HepG2 (cell line): ENCODE data around the gene TBL3. TPM values are rescaled to one million over a fixed set of nuclear protein-coding genes. Genes with fewer than 3 reads are reported as not detected.

Experiments used
- E2F1 ChIP-seq: sonication (generic); formaldehyde crosslinking; IDR thresholded peaks from 2 replicates; pipeline ENCODE4 v1.5.0; 2020; ENCODE audit warnings: missing genetic modification reagents
- FOSL2 ChIP-seq: sonication (generic); formaldehyde crosslinking; IDR thresholded peaks from 2 replicates; pipeline ENCODE4 v1.4.0; 2020; ENCODE audit warnings: missing genetic modification reagents
- GTF2F1 ChIP-seq: fragments of 150-350 bp; IDR thresholded peaks from 2 replicates; pipeline ENCODE4 v1.6.1; 2014; ENCODE audit warnings: low read length
- HDAC1 ChIP-seq: sonication (generic); formaldehyde crosslinking; IDR thresholded peaks from 2 replicates; pipeline ENCODE4 v1.5.1; 2020; ENCODE audit warnings: mild to moderate bottlenecking, missing genetic modification reagents
- HES4 ChIP-seq: sonication (generic); formaldehyde crosslinking; IDR thresholded peaks from 2 replicates; pipeline ENCODE4 v1.9.0; 2021; ENCODE audit warnings: mild to moderate bottlenecking, missing genetic modification reagents, borderline replicate concordance
- MEIS2 ChIP-seq: sonication (generic); formaldehyde crosslinking; IDR thresholded peaks from 2 replicates; pipeline ENCODE4 v1.9.0; 2021; ENCODE audit warnings: mild to moderate bottlenecking, missing genetic modification reagents
- RFX5 ChIP-seq: IDR thresholded peaks from 2 replicates; pipeline ENCODE4 v1.6.1; 2011; ENCODE audit warnings: low read depth, low read length, improper control_type of control experiment
- SATB2 ChIP-seq: sonication (generic); formaldehyde crosslinking; IDR thresholded peaks from 2 replicates; pipeline ENCODE4 v1.5.0; 2020; ENCODE audit warnings: missing genetic modification reagents
- SETDB1 ChIP-seq: sonication (generic); formaldehyde crosslinking; IDR thresholded peaks from 2 replicates; pipeline ENCODE4 v1.5.1; 2020; ENCODE audit warnings: missing genetic modification reagents, mild to moderate bottlenecking, borderline replicate concordance
- TEAD2 ChIP-seq: sonication (generic); formaldehyde crosslinking; IDR thresholded peaks from 2 replicates; pipeline ENCODE4 v1.9.0; 2021; ENCODE audit warnings: missing genetic modification reagents
- TFE3 ChIP-seq: IDR thresholded peaks from 2 replicates; pipeline ENCODE4 v1.6.1; 2016
- ZNF317 ChIP-seq: sonication (generic); formaldehyde crosslinking; IDR thresholded peaks from 2 replicates; pipeline ENCODE4 v1.5.0; 2020; ENCODE audit warnings: mild to moderate bottlenecking, missing genetic modification reagents
- ZNF331 ChIP-seq: sonication (generic); formaldehyde crosslinking; IDR thresholded peaks from 2 replicates; pipeline ENCODE4 v1.4.0; 2020; ENCODE audit warnings: missing genetic modification reagents
- ZNF563 ChIP-seq: sonication (generic); formaldehyde crosslinking; IDR thresholded peaks from 2 replicates; pipeline ENCODE4 v1.8.0; 2022; ENCODE audit warnings: mild to moderate bottlenecking, moderate library complexity, missing genetic modification reagents
- ZNF564 ChIP-seq: sonication (generic); formaldehyde crosslinking; IDR thresholded peaks from 2 replicates; pipeline ENCODE4 v1.8.1; 2023; ENCODE audit warnings: mild to moderate bottlenecking, missing genetic modification reagents
- ZNF710 ChIP-seq: sonication (generic); formaldehyde crosslinking; IDR thresholded peaks from 2 replicates; pipeline ENCODE4 v1.5.0; 2020; ENCODE audit warnings: mild to moderate bottlenecking, missing genetic modification reagents, borderline replicate concordance
- ZNF766 ChIP-seq: sonication (generic); formaldehyde crosslinking; IDR thresholded peaks from 2 replicates; pipeline ENCODE4 v1.5.0; 2020; ENCODE audit warnings: missing genetic modification reagents, borderline replicate concordance
- ZNF816 ChIP-seq: sonication (generic); formaldehyde crosslinking; IDR thresholded peaks from 2 replicates; pipeline ENCODE4 v1.8.0; 2022; ENCODE audit warnings: missing genetic modification reagents, mild to moderate bottlenecking, borderline replicate concordance
- polyA plus RNA-seq, 8 experiments: library from polyadenylated mRNA; depleted of rRNA in 3 of 8; stranded (reverse) in 7 of 8; unstranded in 1 of 8; fragments of >200 nt; fragmentation: Illumina TruSeq in 4 of 8; extraction: Trizol in 4 of 8; gene quantifications; 2 replicates each; pipeline versions ENCODE4 v1.2.1 to v1.2.3, GENCODE V29; 2011 to 2016; ENCODE audit warnings: low read depth in 4 of 8, missing spikeins in 1 of 8, mixed read lengths in 1 of 8; ENCODE audit not compliant: insufficient read depth in 1 of 8
- total RNA-seq, 5 experiments: library from RNA; depleted of rRNA; stranded (reverse); fragments of >200 nt; fragmentation: Illumina TruSeq; extraction: Trizol; gene quantifications; 2 replicates each; pipeline ENCODE4 v1.2.3, GENCODE V29; 2016; ENCODE audit warnings: low read depth in 1 of 5
- TF ChIP-seq, protein P1 (sequence below): sonication (generic); formaldehyde crosslinking; IDR thresholded peaks from 2 replicates; pipeline ENCODE4 v1.4.0; 2020; ENCODE audit warnings: missing genetic modification reagents, mild to moderate bottlenecking, borderline replicate concordance
- TF ChIP-seq, protein P2 (sequence below): sonication (generic); formaldehyde crosslinking; IDR thresholded peaks from 2 replicates; pipeline ENCODE4 v1.8.1; 2023; ENCODE audit warnings: mild to moderate bottlenecking, inconsistent platforms, moderate library complexity, missing genetic modification reagents, borderline replicate concordance

The TBL3 gene
- total and polyA plus RNA-seq, 2 of the 13 experiments (the other 11 are each of a cell fraction or from before 2014, with no cell fraction given), result 16.8 to 38.0 TPM

DNA sequence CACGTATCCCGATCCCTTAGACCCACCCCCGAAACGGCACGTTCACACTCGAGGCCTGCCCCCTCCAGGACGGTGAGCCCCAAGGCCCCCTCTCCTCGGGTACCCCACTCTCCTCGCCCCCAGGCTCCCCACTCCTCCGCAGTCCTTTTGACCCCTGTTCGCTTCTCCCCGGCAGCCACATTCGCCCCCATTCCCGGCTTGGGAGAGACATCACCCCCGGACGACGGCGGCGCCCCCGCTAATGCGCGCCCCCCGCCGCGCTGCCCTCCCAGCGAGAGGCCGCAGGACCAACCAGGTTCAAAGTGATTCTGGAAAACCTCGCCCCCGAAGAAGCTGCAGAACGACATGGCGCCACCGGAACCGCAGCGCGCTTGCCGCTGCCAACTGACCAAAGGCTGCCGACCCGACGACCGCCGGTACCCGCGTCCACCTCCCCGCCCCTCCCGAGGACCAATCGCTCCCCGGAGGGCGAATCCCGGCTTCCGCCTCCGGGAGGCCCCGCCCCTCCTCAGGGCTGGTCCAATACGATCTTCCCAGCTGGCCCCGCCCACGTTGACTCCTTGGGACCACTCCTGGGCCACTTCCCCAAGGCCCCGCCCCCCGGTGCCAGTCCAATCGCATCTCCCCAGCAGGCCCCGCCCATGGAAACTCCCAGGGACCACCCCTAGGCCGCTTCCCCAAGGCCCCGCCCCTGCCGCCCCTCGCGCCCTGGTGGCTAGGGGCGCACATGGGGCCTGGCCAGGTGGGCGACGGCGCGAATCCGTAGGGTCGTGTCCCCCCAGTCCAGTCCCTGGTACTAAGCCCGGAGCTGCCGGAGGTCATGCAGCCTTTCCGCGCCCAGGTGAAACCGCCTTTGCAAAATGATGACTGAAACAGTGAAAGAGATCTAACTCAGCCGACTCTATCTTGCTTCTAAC is 28.8 kb upstream of the TBL3 start, which contains the start of gene MSRB1 (continued):
- 0 out of 2 replicates have a peak, but pooled peaks have one; percentile 20 for TF ChIP-seq ZNF564 (CRISPR knock-in tag)
- peak; percentile 26; the same call in 1 of the 2 replicates for TF ChIP-seq SATB2 (CRISPR knock-in tag)
- peak; percentile 52; the same call in 1 of the 2 replicates for TF ChIP-seq ZNF317 (CRISPR knock-in tag)
- TF ChIP-seq RFX5, result no peak
- TF ChIP-seq ZNF331 (CRISPR knock-in tag), result no peak
- TF ChIP-seq MEIS2 (CRISPR knock-in tag), result no peak
- TF ChIP-seq ZNF766 (CRISPR knock-in tag), result no peak
- TF ChIP-seq, protein P1, sequence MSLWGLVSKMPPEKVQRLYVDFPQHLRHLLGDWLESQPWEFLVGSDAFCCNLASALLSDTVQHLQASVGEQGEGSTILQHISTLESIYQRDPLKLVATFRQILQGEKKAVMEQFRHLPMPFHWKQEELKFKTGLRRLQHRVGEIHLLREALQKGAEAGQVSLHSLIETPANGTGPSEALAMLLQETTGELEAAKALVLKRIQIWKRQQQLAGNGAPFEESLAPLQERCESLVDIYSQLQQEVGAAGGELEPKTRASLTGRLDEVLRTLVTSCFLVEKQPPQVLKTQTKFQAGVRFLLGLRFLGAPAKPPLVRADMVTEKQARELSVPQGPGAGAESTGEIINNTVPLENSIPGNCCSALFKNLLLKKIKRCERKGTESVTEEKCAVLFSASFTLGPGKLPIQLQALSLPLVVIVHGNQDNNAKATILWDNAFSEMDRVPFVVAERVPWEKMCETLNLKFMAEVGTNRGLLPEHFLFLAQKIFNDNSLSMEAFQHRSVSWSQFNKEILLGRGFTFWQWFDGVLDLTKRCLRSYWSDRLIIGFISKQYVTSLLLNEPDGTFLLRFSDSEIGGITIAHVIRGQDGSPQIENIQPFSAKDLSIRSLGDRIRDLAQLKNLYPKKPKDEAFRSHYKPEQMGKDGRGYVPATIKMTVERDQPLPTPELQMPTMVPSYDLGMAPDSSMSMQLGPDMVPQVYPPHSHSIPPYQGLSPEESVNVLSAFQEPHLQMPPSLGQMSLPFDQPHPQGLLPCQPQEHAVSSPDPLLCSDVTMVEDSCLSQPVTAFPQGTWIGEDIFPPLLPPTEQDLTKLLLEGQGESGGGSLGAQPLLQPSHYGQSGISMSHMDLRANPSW (CRISPR knock-in tag), result no peak
- TF ChIP-seq ZNF710 (CRISPR knock-in tag), result peak; percentile 48; the same call in 1 of the 2 replicates
- TF ChIP-seq SETDB1 (CRISPR knock-in tag), result no peak
- TF ChIP-seq E2F1 (CRISPR knock-in tag), result peak; percentile 15; the same call in 1 of the 2 replicates
- no peak for TF ChIP-seq TEAD2 (CRISPR knock-in tag)
- no peak for TF ChIP-seq GTF2F1
- no peak for TF ChIP-seq HES4 (CRISPR knock-in tag)
- TF ChIP-seq ZNF816 (CRISPR knock-in tag), result no peak
- no peak; the same call in 1 of the 2 replicates for TF ChIP-seq TFE3
- peak; percentile 28; the same call in 1 of the 2 replicates for TF ChIP-seq FOSL2 (CRISPR knock-in tag)
- TF ChIP-seq HDAC1, result peak; percentile 77
- TF ChIP-seq, protein P2, sequence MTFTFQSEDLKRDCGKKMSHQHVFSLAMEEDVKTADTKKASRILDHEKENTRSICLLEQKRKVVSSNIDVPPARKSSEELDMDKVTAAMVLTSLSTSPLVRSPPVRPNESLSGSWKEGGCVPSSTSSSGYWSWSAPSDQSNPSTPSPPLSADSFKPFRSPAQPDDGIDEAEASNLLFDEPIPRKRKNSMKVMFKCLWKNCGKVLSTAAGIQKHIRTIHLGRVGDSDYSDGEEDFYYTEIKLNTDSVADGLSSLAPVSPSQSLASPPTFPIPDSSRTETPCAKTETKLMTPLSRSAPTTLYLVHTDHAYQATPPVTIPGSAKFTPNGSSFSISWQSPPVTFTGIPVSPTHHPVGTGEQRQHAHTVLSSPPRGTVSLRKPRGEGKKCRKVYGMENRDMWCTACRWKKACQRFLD (CRISPR knock-in tag), result 0 out of 2 replicates have a peak, but pooled peaks have one; percentile 26
- TF ChIP-seq ZNF563 (CRISPR knock-in tag), result peak; percentile 43
